Endothelial cell of umbilical vein (primary cell): ENCODE measurements around the gene ID2. TPM values are rescaled to one million over a fixed set of nuclear protein-coding genes. Genes with fewer than 3 reads are reported as not detected.

Experiments used
- BruUV-seq: library from RNA; stranded (reverse); fragments of 400-500 nt; replicated peaks from 2 replicates; lab custom pipeline; 2021; lab: Mats Ljungman, UMichigan
- CTCF ChIA-PET: fragments of 300-600, 350-600 bp; sonication (Branson Sonifier 250); formaldehyde crosslinking; loops from one replicate; lab custom pipeline; 2021; ENCODE audit warnings: antibody characterized with exemption, inconsistent platforms; lab: Charles Lee
- POLR2A ChIA-PET: fragments of 300-600, 350-600 bp; sonication (Branson Sonifier 250); formaldehyde crosslinking; loops from one replicate; lab custom pipeline; 2021; ENCODE audit warnings: antibody characterized with exemption, inconsistent platforms; lab: Charles Lee
- DNase-seq: peaks from one replicate; pipeline ENCODE4 v3.0.0-alpha.2; 2011; ENCODE audit warnings: low read depth, low spot score
- FAIRE-seq: peaks from 2 replicates; lab custom pipeline; 2011; peaks lifted over from hg19 to GRCh38; lab: Jason Lieb, UNC
- H2AFZ ChIP-seq: 2 replicates; pipeline ENCODE4 v1.6.0; 2012; ENCODE audit warnings: low read depth, low read length, control low read depth, inconsistent platforms
- H3K27ac ChIP-seq: 2 replicates; pipeline ENCODE4 v1.5.1; 2011; ENCODE audit warnings: low read depth, mild to moderate bottlenecking, control low read depth, low read length, moderate library complexity; ENCODE audit not compliant: insufficient read depth
- H3K27me3 ChIP-seq, 2 experiments: 2 replicates each; pipeline versions ENCODE4 v1.6.0 to v1.6.1; 2011; ENCODE audit warnings: low read length in 2 of 2, mixed read lengths in 1 of 2; ENCODE audit not compliant: control insufficient read depth in 2 of 2, insufficient read depth in 2 of 2
- H3K36me3 ChIP-seq, 2 experiments: 2 replicates in 1 of 2; 3 replicates in 1 of 2; pipeline ENCODE4 v1.5.1; 2011; ENCODE audit warnings: low read length in 2 of 2, mild to moderate bottlenecking in 1 of 2, moderate library complexity in 1 of 2; ENCODE audit not compliant: control insufficient read depth in 2 of 2, insufficient read depth in 2 of 2; ENCODE audit errors: extremely low read depth in 1 of 2
- H3K4me1 ChIP-seq: 3 replicates; pipeline ENCODE4 v1.5.1; 2011; ENCODE audit warnings: mild to moderate bottlenecking, low read length; ENCODE audit not compliant: control insufficient read depth, insufficient read depth; ENCODE audit errors: extremely low read depth
- H3K4me2 ChIP-seq: 2 replicates; pipeline ENCODE4 v1.6.1; 2011; ENCODE audit warnings: low read length, control low read depth, mixed read lengths; ENCODE audit not compliant: insufficient read depth
- H3K4me3 ChIP-seq, 3 experiments: fragments of 200-600 bp in 1 of 3; sonication (generic), shearing (Covaris generic) in 1 of 3; replicated peaks in 1 of 3; 2 replicates each; pipeline ENCODE4 v1.5.1; 2011 to 2016; ENCODE audit warnings: control low read depth in 3 of 3, low read length in 3 of 3, mild to moderate bottlenecking in 2 of 3, inconsistent platforms in 1 of 3, low read depth in 1 of 3, moderate library complexity in 1 of 3; ENCODE audit not compliant: insufficient read depth in 1 of 3
- H3K79me2 ChIP-seq: 2 replicates; pipeline ENCODE4 v1.6.0; 2012; ENCODE audit warnings: low read length, inconsistent platforms; ENCODE audit not compliant: control insufficient read depth, insufficient read depth
- H3K9ac ChIP-seq: replicated peaks from 2 replicates; pipeline ENCODE3; 2011; ENCODE audit warnings: low read length, control low read depth; ENCODE audit not compliant: insufficient read depth; ENCODE audit errors: extremely low read depth
- H3K9me1 ChIP-seq: replicated peaks from 3 replicates; pipeline ENCODE4 v1.6.0; 2011; ENCODE audit warnings: mild to moderate bottlenecking, low read length; ENCODE audit not compliant: control insufficient read depth, insufficient read depth; ENCODE audit errors: extremely low read depth
- H3K9me3 ChIP-seq: replicated peaks from 2 replicates; pipeline ENCODE4 v1.5.1; 2012; ENCODE audit warnings: low read length, inconsistent platforms; ENCODE audit not compliant: control insufficient read depth, insufficient read depth
- H4K20me1 ChIP-seq: replicated peaks from 2 replicates; pipeline ENCODE3; 2011; ENCODE audit warnings: mild to moderate bottlenecking, low read length; ENCODE audit not compliant: control insufficient read depth, insufficient read depth; ENCODE audit errors: extremely low read depth
- CTCF ChIP-seq, 2 donors: IDR thresholded peaks; 1 replicate in 1 of 2; 2 replicates in 1 of 2; pipeline ENCODE4 v1.5.1; 2011; ENCODE audit warnings: low read length in 2 of 2, mild to moderate bottlenecking in 2 of 2, moderate library complexity in 2 of 2, control low read depth in 1 of 2, inconsistent platforms in 1 of 2, low read depth in 1 of 2; ENCODE audit not compliant: insufficient read depth in 1 of 2; ENCODE audit errors: extremely low read depth in 1 of 2
- EZH2 ChIP-seq: IDR thresholded peaks from 2 replicates; pipeline ENCODE4 v1.6.1; 2012; ENCODE audit warnings: borderline replicate concordance, low read depth, mild to moderate bottlenecking, moderate library complexity, low read length, inconsistent platforms; ENCODE audit not compliant: severe bottlenecking
- FOS ChIP-seq: IDR thresholded peaks from 2 replicates; pipeline ENCODE4 v1.6.1; 2011; ENCODE audit warnings: mild to moderate bottlenecking, low read length, moderate library complexity, borderline replicate concordance; ENCODE audit not compliant: insufficient read depth
- GATA2 ChIP-seq: IDR thresholded peaks from 2 replicates; pipeline ENCODE4 v1.7.0; 2011; ENCODE audit warnings: low read depth, mild to moderate bottlenecking, moderate library complexity, mixed read lengths, low read length; ENCODE audit not compliant: insufficient read length, insufficient read depth
- JUN ChIP-seq: IDR thresholded peaks from 2 replicates; pipeline ENCODE4 v1.6.1; 2011; ENCODE audit warnings: borderline replicate concordance, low read depth; ENCODE audit not compliant: insufficient read length, insufficient read depth
- MAX ChIP-seq: IDR thresholded peaks from 2 replicates; pipeline ENCODE4 v1.6.1; 2011; ENCODE audit not compliant: insufficient read depth, insufficient read length
- MYC ChIP-seq: IDR thresholded peaks from one replicate; pipeline ENCODE4 v1.6.1; 2011; ENCODE audit warnings: mild to moderate bottlenecking, low read depth, low read length
- POLR2A ChIP-seq: IDR thresholded peaks from 2 replicates; pipeline ENCODE4 v1.6.1; 2012; ENCODE audit warnings: low read depth, mild to moderate bottlenecking, control low read depth, low read length
- POLR2AphosphoS5 ChIP-seq: IDR thresholded peaks from 2 replicates; pipeline ENCODE4 v1.6.1; 2012; ENCODE audit warnings: low read depth, mild to moderate bottlenecking, control low read depth, low read length, moderate library complexity; ENCODE audit not compliant: insufficient read depth
- dilution Hi-C: fragments of 300-500 bp; cut with MboI; formaldehyde crosslinking; loops from one replicate; pipeline ENCODE4 v1.15.0; 2019; ENCODE audit warnings: low sequenced_read_pairs; ENCODE audit not compliant: extremely low pct_ligation_motif_present
- intact Hi-C: fragments of 100-400 bp; cut with micrococcal nuclease; formaldehyde crosslinking; loops from one replicate; pipeline ENCODE4 v1.10.0; 2022
- polyA plus RNA-seq, 4 experiments: library from polyadenylated mRNA; depleted of rRNA in 3 of 4; stranded (reverse) in 3 of 4; unstranded in 1 of 4; fragments of >200 nt; gene quantifications; 2 replicates each; pipeline versions ENCODE4 v1.2.1 to v1.2.3, GENCODE V29; 2011 to 2012; ENCODE audit warnings: missing spikeins in 1 of 4
- total RNA-seq: library from RNA; stranded (reverse); gene quantifications from 2 replicates; pipeline ENCODE4 v1.2.3, GENCODE V29; 2021

The ID2 gene
- total and polyA plus RNA-seq, 2 donors (not counting 3 experiments of a cell fraction or from before 2014, with no cell fraction given): 4.1 to 29.1 TPM

GRCh38 chr2:8671802-8672201 lies 10.1 kb upstream of the ID2 start:
- intact Hi-C loops (no loop called here), dilution Hi-C loops (no loop called here)
- H3K4me2 ChIP-seq: no peak overlapping the region
- ChIA-PET POLR2A (no interaction called here), CTCF (interaction anchor here (1.9 kb wide), 1 partner anchor 1245 kb away, joined by 4 read pairs; no protein-coding TSS in a partner anchor)
- FAIRE-seq (no peak), DNase-seq (no peak)
- H3K4me1 ChIP-seq: peaks cover 5% of the 10 kb centered on the region
- H3K79me2 ChIP-seq: no peaks in the 10 kb centered on the region
- no peak overlapping the region for H2AFZ ChIP-seq
- TF ChIP-seq POLR2AphosphoS5 (no peak), POLR2A (no peak), JUN (no peak), GATA2 (no peak), FOS (no peak), CTCF (IDR thresholded peaks at IDR 0.05; ENCODE audit: extremely low read depth in 1 of 2, insufficient read depth in 1 of 2, low read depth in 1 of 2, low read length in 2 of 2) (no peak), MYC (no peak), EZH2 (no peak), MAX (no peak)
- no peaks in the 10 kb centered on the region for H3K9me1 ChIP-seq
- BruUV-seq: no TSS peak
- H3K36me3 ChIP-seq: no peaks in the 10 kb centered on the region
- H3K4me3 ChIP-seq: no peak overlapping the region
- no peak overlapping the region for H3K9ac ChIP-seq
- no peaks in the 10 kb centered on the region for H4K20me1 ChIP-seq
- H3K27ac ChIP-seq: no peak overlapping the region
- peaks cover 13 to 21% of the 10 kb centered on the region in 2 experiments for H3K27me3 ChIP-seq
- H3K9me3 ChIP-seq: no peaks in the 10 kb centered on the region
